ENCODE measurements around the gene FAM50A.

FAM50A gene

GRCh38 chrX:154466036-154466435 is 22.1 kb downstream of the FAM50A start:
- no peak for DNase-seq (ENCODE audit: low spot score)

GRCh38 chrX:154466907-154467306 is 23.0 kb downstream of the FAM50A start:
- no peak for DNase-seq (ENCODE audit: low spot score)

GRCh38 chrX:154467556-154467955 is 23.6 kb downstream of the FAM50A start:
- no peak for DNase-seq (ENCODE audit: low spot score)

- no peak for DNase-seq (ENCODE audit: low spot score)
Measured at GRCh38 chrX:154468217-154468616, 24.3 kb downstream of the FAM50A start.

- DNase-seq (ENCODE audit: low spot score): no peak
Measured at GRCh38 chrX:154469114-154469513, 25.2 kb downstream of the FAM50A start.

GRCh38 chrX:154469880-154470279 is 25.9 kb downstream of the FAM50A start:
- no peak for DNase-seq (ENCODE audit: low spot score)

GRCh38 chrX:154470434-154470833 is 26.5 kb downstream of the FAM50A start:
- no peak for DNase-seq (ENCODE audit: low spot score)

GRCh38 chrX:154470914-154471568 is 27.1 kb downstream of the FAM50A start:
- no peak for DNase-seq (ENCODE audit: low spot score)

GRCh38 chrX:154471839-154472684 is 28.1 kb downstream of the FAM50A start:
- DNase-seq (ENCODE audit: low spot score): no peak

- DNase-seq (ENCODE audit: low spot score): no peak
Measured at GRCh38 chrX:154472685-154473632, 29.0 kb downstream of the FAM50A start.

GRCh38 chrX:154473683-154474082 is 29.7 kb downstream of the FAM50A start:
- no peak for DNase-seq (ENCODE audit: low spot score)

- DNase-seq (ENCODE audit: low spot score): no peak
Measured at GRCh38 chrX:154476821-154477220, 32.9 kb downstream of the FAM50A start.

- no peak for DNase-seq (ENCODE audit: low spot score)
Measured at GRCh38 chrX:154477891-154478477, 34.0 kb downstream of the FAM50A start.

GRCh38 chrX:154478728-154479622 is 35.0 kb downstream of the FAM50A start, which contains the start of gene LAGE3:
Gene LAGE3, minus strand, starts transcription at chrX:154479281. Its CDS starts 366 bp downstream, at chrX:154478915.
- DNase-seq (ENCODE audit: low spot score): peak; percentile 91

- no peak for DNase-seq (ENCODE audit: low spot score)
Measured at GRCh38 chrX:154481195-154481594, 37.3 kb downstream of the FAM50A start.

- no peak for DNase-seq (ENCODE audit: low spot score)
Measured at GRCh38 chrX:154481911-154482601, 38.1 kb downstream of the FAM50A start.

- DNase-seq (ENCODE audit: low spot score): no peak
Measured at GRCh38 chrX:154482786-154483185, 38.8 kb downstream of the FAM50A start.

- no peak for DNase-seq (ENCODE audit: low spot score)
Measured at GRCh38 chrX:154483325-154483724, 39.4 kb downstream of the FAM50A start.

- no peak for DNase-seq (ENCODE audit: low spot score)
Measured at GRCh38 chrX:154484255-154485149, 40.6 kb downstream of the FAM50A start.
